Hepatocyte (in vitro differentiated cells): ENCODE measurements around the gene ZC3H7B.

Source experiments
- CTCF ChIP-seq: fragments of 200-600 bp; sonication (generic); IDR thresholded peaks from 2 replicates; pipeline ENCODE4 v1.5.1; 2016; ENCODE audit warnings: antibody characterized with exemption, mild to moderate bottlenecking; ENCODE audit not compliant: poor library complexity
- EZH2 ChIP-seq: fragments of 200-600 bp; sonication (generic); IDR thresholded peaks from 2 replicates; pipeline ENCODE4 v1.6.1; 2016; ENCODE audit warnings: antibody characterized with exemption, mild to moderate bottlenecking, borderline replicate concordance
- EZH2phosphoT487 ChIP-seq: fragments of 200-600 bp; sonication (generic); IDR thresholded peaks from one replicate; pipeline ENCODE4 v1.6.1; 2018; ENCODE audit warnings: antibody characterized with exemption, mild to moderate bottlenecking, low read depth, moderate library complexity; ENCODE audit not compliant: unreplicated experiment, severe bottlenecking

- TF ChIP-seq CTCF (no peak), EZH2 (no peak), EZH2phosphoT487 (no peak)
Observed at GRCh38 chr22:41327124-41327523, 25.8 kb downstream of the ZC3H7B start.
